Endothelial cell of umbilical vein (primary cell): ENCODE data around the gene NPTX1. TPM values are rescaled to one million over a fixed set of nuclear protein-coding genes. Genes with fewer than 3 reads are reported as not detected.

ENCODE experiments used
- BruUV-seq: library from RNA; stranded (reverse); fragments of 400-500 nt; replicated peaks from 2 replicates; lab custom pipeline; 2021; lab: Mats Ljungman, UMichigan
- CTCF ChIA-PET: fragments of 300-600, 350-600 bp; sonication (Branson Sonifier 250); formaldehyde crosslinking; loops from one replicate; lab custom pipeline; 2021; ENCODE audit warnings: antibody characterized with exemption, inconsistent platforms; lab: Charles Lee
- POLR2A ChIA-PET: fragments of 300-600, 350-600 bp; sonication (Branson Sonifier 250); formaldehyde crosslinking; loops from one replicate; lab custom pipeline; 2021; ENCODE audit warnings: antibody characterized with exemption, inconsistent platforms; lab: Charles Lee
- DNase-seq: peaks from one replicate; pipeline ENCODE4 v3.0.0-alpha.2; 2011; ENCODE audit warnings: low read depth, low spot score
- FAIRE-seq: peaks from 2 replicates; lab custom pipeline; 2011; peaks lifted over from hg19 to GRCh38; lab: Jason Lieb, UNC
- H2AFZ ChIP-seq: 2 replicates; pipeline ENCODE4 v1.6.0; 2012; ENCODE audit warnings: low read depth, low read length, control low read depth, inconsistent platforms
- H3K27ac ChIP-seq: 2 replicates; pipeline ENCODE4 v1.5.1; 2011; ENCODE audit warnings: low read depth, mild to moderate bottlenecking, control low read depth, low read length, moderate library complexity; ENCODE audit not compliant: insufficient read depth
- H3K27me3 ChIP-seq, 2 experiments: 2 replicates each; pipeline versions ENCODE4 v1.6.0 to v1.6.1; 2011; ENCODE audit warnings: low read length in 2 of 2, mixed read lengths in 1 of 2; ENCODE audit not compliant: control insufficient read depth in 2 of 2, insufficient read depth in 2 of 2
- H3K36me3 ChIP-seq, 2 experiments: 2 replicates in 1 of 2; 3 replicates in 1 of 2; pipeline ENCODE4 v1.5.1; 2011; ENCODE audit warnings: low read length in 2 of 2, mild to moderate bottlenecking in 1 of 2, moderate library complexity in 1 of 2; ENCODE audit not compliant: control insufficient read depth in 2 of 2, insufficient read depth in 2 of 2; ENCODE audit errors: extremely low read depth in 1 of 2
- H3K4me1 ChIP-seq: 3 replicates; pipeline ENCODE4 v1.5.1; 2011; ENCODE audit warnings: mild to moderate bottlenecking, low read length; ENCODE audit not compliant: control insufficient read depth, insufficient read depth; ENCODE audit errors: extremely low read depth
- H3K4me2 ChIP-seq: 2 replicates; pipeline ENCODE4 v1.6.1; 2011; ENCODE audit warnings: low read length, control low read depth, mixed read lengths; ENCODE audit not compliant: insufficient read depth
- H3K4me3 ChIP-seq, 3 experiments: fragments of 200-600 bp in 1 of 3; sonication (generic), shearing (Covaris generic) in 1 of 3; replicated peaks in 1 of 3; 2 replicates each; pipeline ENCODE4 v1.5.1; 2011 to 2016; ENCODE audit warnings: control low read depth in 3 of 3, low read length in 3 of 3, mild to moderate bottlenecking in 2 of 3, inconsistent platforms in 1 of 3, low read depth in 1 of 3, moderate library complexity in 1 of 3; ENCODE audit not compliant: insufficient read depth in 1 of 3
- H3K79me2 ChIP-seq: 2 replicates; pipeline ENCODE4 v1.6.0; 2012; ENCODE audit warnings: low read length, inconsistent platforms; ENCODE audit not compliant: control insufficient read depth, insufficient read depth
- H3K9ac ChIP-seq: replicated peaks from 2 replicates; pipeline ENCODE3; 2011; ENCODE audit warnings: low read length, control low read depth; ENCODE audit not compliant: insufficient read depth; ENCODE audit errors: extremely low read depth
- H3K9me1 ChIP-seq: replicated peaks from 3 replicates; pipeline ENCODE4 v1.6.0; 2011; ENCODE audit warnings: mild to moderate bottlenecking, low read length; ENCODE audit not compliant: control insufficient read depth, insufficient read depth; ENCODE audit errors: extremely low read depth
- H3K9me3 ChIP-seq: replicated peaks from 2 replicates; pipeline ENCODE4 v1.5.1; 2012; ENCODE audit warnings: low read length, inconsistent platforms; ENCODE audit not compliant: control insufficient read depth, insufficient read depth
- H4K20me1 ChIP-seq: replicated peaks from 2 replicates; pipeline ENCODE3; 2011; ENCODE audit warnings: mild to moderate bottlenecking, low read length; ENCODE audit not compliant: control insufficient read depth, insufficient read depth; ENCODE audit errors: extremely low read depth
- GATA2 ChIP-seq: IDR thresholded peaks from 2 replicates; pipeline ENCODE4 v1.7.0; 2011; ENCODE audit warnings: low read depth, mild to moderate bottlenecking, moderate library complexity, mixed read lengths, low read length; ENCODE audit not compliant: insufficient read length, insufficient read depth
- MYC ChIP-seq: IDR thresholded peaks from one replicate; pipeline ENCODE4 v1.6.1; 2011; ENCODE audit warnings: mild to moderate bottlenecking, low read depth, low read length
- POLR2AphosphoS5 ChIP-seq: IDR thresholded peaks from 2 replicates; pipeline ENCODE4 v1.6.1; 2012; ENCODE audit warnings: low read depth, mild to moderate bottlenecking, control low read depth, low read length, moderate library complexity; ENCODE audit not compliant: insufficient read depth
- dilution Hi-C: fragments of 300-500 bp; cut with MboI; formaldehyde crosslinking; loops from one replicate; pipeline ENCODE4 v1.15.0; 2019; ENCODE audit warnings: low sequenced_read_pairs; ENCODE audit not compliant: extremely low pct_ligation_motif_present
- intact Hi-C: fragments of 100-400 bp; cut with micrococcal nuclease; formaldehyde crosslinking; loops from one replicate; pipeline ENCODE4 v1.10.0; 2022
- polyA plus RNA-seq, 4 experiments: library from polyadenylated mRNA; depleted of rRNA in 3 of 4; stranded (reverse) in 3 of 4; unstranded in 1 of 4; fragments of >200 nt; gene quantifications; 2 replicates each; pipeline versions ENCODE4 v1.2.1 to v1.2.3, GENCODE V29; 2011 to 2012; ENCODE audit warnings: missing spikeins in 1 of 4
- total RNA-seq: library from RNA; stranded (reverse); gene quantifications from 2 replicates; pipeline ENCODE4 v1.2.3, GENCODE V29; 2021
- TF ChIP-seq, protein P1 (sequence below), 2 donors: IDR thresholded peaks; 1 replicate in 1 of 2; 2 replicates in 1 of 2; pipeline ENCODE4 v1.5.1; 2011; ENCODE audit warnings: low read length in 2 of 2, mild to moderate bottlenecking in 2 of 2, moderate library complexity in 2 of 2, control low read depth in 1 of 2, inconsistent platforms in 1 of 2, low read depth in 1 of 2; ENCODE audit not compliant: insufficient read depth in 1 of 2; ENCODE audit errors: extremely low read depth in 1 of 2
- TF ChIP-seq, protein P2 (sequence below): IDR thresholded peaks from 2 replicates; pipeline ENCODE4 v1.6.1; 2011; ENCODE audit not compliant: insufficient read depth, insufficient read length

NPTX1 gene
- total and polyA plus RNA-seq, 2 donors (not counting 3 experiments of a cell fraction or from before 2014, with no cell fraction given), result 0.03 TPM; not detected in 1

DNA sequence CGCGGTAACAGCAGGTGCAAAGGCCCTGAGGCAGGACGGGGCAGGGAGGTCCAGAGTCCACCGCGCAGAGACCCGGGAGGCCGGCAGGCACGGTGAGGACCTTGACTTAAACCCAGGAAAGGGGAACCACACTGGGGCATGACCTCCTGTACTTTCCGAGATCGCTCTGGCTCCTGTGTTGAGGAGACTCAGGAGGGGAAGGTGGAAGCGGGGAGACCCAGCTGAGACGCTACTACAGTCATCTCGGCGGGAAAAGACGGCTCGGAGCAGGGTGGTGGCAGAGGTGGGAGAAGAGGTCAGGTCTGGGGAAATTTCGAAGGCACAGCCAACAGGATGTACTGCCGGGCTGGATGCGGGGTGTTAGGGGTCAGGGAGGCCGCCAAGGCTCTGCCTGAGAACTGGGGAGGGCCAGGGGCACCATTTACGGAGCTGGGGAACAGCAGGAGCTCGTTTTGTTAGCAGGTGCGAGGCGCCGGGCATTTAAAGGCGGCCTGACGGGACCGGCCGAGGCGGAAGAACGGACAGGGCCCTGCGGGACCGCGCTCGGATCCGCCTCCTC is 22.3 kb downstream of the NPTX1 start:
- intact Hi-C loops (loop anchor here (1.0 to 2.0 kb wide), 4 partner anchors 13 to 438 kb away; partner anchors contain the start of gene ENDOV), dilution Hi-C loops (no loop called here)
- no peak for DNase-seq
- peak overlapping the region; percentile 70 for H3K4me2 ChIP-seq
- H3K9me1 ChIP-seq, result no peaks in the 10 kb centered on the region
- H3K27ac ChIP-seq, result peak overlapping the region; percentile 72
- POLR2A ChIA-PET, result interaction anchor here (1.0 kb wide), 1 partner anchor 22 kb away, joined by 4 read pairs; the partner anchor contains the start of gene NPTX1
- no peak for FAIRE-seq
- BruUV-seq, result TSS peak; percentile 83
- TF ChIP-seq, protein P1, sequence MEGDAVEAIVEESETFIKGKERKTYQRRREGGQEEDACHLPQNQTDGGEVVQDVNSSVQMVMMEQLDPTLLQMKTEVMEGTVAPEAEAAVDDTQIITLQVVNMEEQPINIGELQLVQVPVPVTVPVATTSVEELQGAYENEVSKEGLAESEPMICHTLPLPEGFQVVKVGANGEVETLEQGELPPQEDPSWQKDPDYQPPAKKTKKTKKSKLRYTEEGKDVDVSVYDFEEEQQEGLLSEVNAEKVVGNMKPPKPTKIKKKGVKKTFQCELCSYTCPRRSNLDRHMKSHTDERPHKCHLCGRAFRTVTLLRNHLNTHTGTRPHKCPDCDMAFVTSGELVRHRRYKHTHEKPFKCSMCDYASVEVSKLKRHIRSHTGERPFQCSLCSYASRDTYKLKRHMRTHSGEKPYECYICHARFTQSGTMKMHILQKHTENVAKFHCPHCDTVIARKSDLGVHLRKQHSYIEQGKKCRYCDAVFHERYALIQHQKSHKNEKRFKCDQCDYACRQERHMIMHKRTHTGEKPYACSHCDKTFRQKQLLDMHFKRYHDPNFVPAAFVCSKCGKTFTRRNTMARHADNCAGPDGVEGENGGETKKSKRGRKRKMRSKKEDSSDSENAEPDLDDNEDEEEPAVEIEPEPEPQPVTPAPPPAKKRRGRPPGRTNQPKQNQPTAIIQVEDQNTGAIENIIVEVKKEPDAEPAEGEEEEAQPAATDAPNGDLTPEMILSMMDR (IDR thresholded peaks at IDR 0.05; ENCODE audit: extremely low read depth in 1 of 2, insufficient read depth in 1 of 2, low read depth in 1 of 2, low read length in 2 of 2), result no peak
- TF ChIP-seq MYC (no peak), POLR2AphosphoS5 (no peak), GATA2 (no peak)
- TF ChIP-seq, protein P2, sequence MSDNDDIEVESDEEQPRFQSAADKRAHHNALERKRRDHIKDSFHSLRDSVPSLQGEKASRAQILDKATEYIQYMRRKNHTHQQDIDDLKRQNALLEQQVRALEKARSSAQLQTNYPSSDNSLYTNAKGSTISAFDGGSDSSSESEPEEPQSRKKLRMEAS, result no peak
- peaks cover 9% of the 10 kb centered on the region for H3K4me1 ChIP-seq
- no peaks in the 10 kb centered on the region for H3K79me2 ChIP-seq
- no peaks in the 10 kb centered on the region for H3K9me3 ChIP-seq
- H3K4me3 ChIP-seq, result peak overlapping the region; percentile 10 to 69 (median 48)
- CTCF ChIA-PET, result interaction anchor here (0.7 to 2.8 kb wide), 10 partner anchors 14 to 569 kb away, joined by 3 to 12 read pairs (median 4); no protein-coding TSS in a partner anchor
- H2AFZ ChIP-seq, result peak overlapping the region; percentile 44
- H4K20me1 ChIP-seq, result no peaks in the 10 kb centered on the region
- H3K36me3 ChIP-seq, result no peaks in the 10 kb centered on the region
- H3K27me3 ChIP-seq, result peaks cover 0 to 4% of the 10 kb centered on the region in 2 experiments
- H3K9ac ChIP-seq, result peak overlapping the region; percentile 89
